NT2/D1 (cell line): ENCODE measurements around the gene SFXN5.

Source experiments
- DNase-seq: peaks from one replicate; pipeline ENCODE4 v3.0.0-alpha.2; 2011; ENCODE audit warnings: low read depth, low spot score
- H3K27me3 ChIP-seq: 2 replicates; pipeline ENCODE4 v1.6.0; 2011; ENCODE audit warnings: mild to moderate bottlenecking; ENCODE audit not compliant: insufficient read length, insufficient read depth
- H3K36me3 ChIP-seq: 2 replicates; pipeline ENCODE4 v1.6.1; 2011; ENCODE audit warnings: mild to moderate bottlenecking, low read length, mixed read lengths; ENCODE audit not compliant: insufficient read depth, insufficient read length
- H3K4me1 ChIP-seq: 2 replicates; pipeline ENCODE4 v1.5.1; 2011; ENCODE audit not compliant: insufficient read depth, insufficient read length
- H3K4me3 ChIP-seq: 2 replicates; pipeline ENCODE4 v1.5.1; 2011; ENCODE audit warnings: low read depth; ENCODE audit not compliant: insufficient read length
- H3K9ac ChIP-seq: 2 replicates; pipeline ENCODE4 v1.6.0; 2011; ENCODE audit warnings: low read depth; ENCODE audit not compliant: insufficient read length
- H3K9me3 ChIP-seq: 2 replicates; pipeline ENCODE4 v1.5.1; 2011; ENCODE audit warnings: mild to moderate bottlenecking, low read length; ENCODE audit not compliant: insufficient read depth
- SUZ12 ChIP-seq: IDR thresholded peaks from 2 replicates; pipeline ENCODE4 v1.6.1; 2011; ENCODE audit not compliant: insufficient read length, insufficient read depth; ENCODE audit errors: extremely low read depth
- YY1 ChIP-seq: IDR thresholded peaks from 2 replicates; pipeline ENCODE4 v1.6.1; 2011; ENCODE audit not compliant: insufficient read length, insufficient read depth
- ZNF274 ChIP-seq: IDR thresholded peaks from 2 replicates; pipeline ENCODE4 v1.6.1; 2011; ENCODE audit warnings: mild to moderate bottlenecking, low read depth, low read length

Gene SFXN5

DNA sequence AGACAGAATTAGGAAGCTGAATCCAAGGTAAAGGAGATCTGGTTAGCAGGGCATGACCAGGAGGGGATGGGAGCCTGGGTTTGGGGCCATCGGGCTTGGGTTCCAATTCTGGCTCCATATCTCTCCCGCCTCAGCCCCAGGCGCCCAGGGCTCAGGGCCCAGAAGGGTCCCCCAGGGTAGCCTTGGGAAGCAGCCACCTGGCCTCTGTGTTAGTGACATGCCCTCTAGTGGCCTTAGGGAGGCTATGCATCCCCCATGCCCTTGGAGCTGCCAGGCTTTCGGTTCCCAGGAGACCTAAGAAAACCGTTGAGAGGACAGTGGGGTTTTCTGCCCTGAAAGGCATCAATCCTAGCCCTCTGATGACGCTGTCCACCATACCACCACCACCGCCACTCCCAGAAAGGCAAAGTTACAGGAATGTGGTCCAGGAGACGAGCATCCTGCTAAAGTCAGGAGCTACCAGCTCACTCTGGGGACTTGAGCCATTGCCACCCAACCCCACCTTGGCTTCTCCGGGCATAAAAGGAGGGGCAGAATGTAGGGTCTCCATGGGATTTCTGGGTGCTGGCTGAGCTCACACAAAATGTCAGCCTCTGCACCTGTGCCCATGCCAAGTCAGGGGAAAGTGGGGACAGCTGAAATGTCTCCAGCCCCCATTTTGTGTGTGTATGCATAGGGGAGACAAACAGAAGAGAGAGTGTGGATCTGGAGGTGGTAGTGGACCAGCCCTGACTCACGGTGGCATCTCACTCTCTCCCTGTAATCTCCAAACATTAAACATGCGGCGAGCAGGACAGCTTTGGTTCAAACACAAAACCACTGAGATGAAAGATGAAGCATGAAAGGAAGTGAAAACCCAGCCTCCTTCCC lies 97.7 kb downstream of the SFXN5 start:
- TF ChIP-seq ZNF274 (no peak), SUZ12 (no peak), YY1 (no peak)
- Histone ChIP-seq H3K4me1 (peaks cover 2% of the 10 kb centered on the region), H3K27me3 (no peaks in the 10 kb centered on the region), H3K4me3 (no peak overlapping the region), H3K36me3 (peaks cover 9% of the 10 kb centered on the region), H3K9me3 (no peaks in the 10 kb centered on the region), H3K9ac (peak overlapping the region; percentile 5)
- peak; percentile 66 for DNase-seq

- DNase-seq, result no peak
- Histone ChIP-seq H3K27me3 (no peaks in the 10 kb centered on the region), H3K4me1 (peaks cover 2% of the 10 kb centered on the region), H3K36me3 (peaks cover 11% of the 10 kb centered on the region), H3K4me3 (no peak overlapping the region), H3K9me3 (no peaks in the 10 kb centered on the region), H3K9ac (peak overlapping the region; percentile 5)
- TF ChIP-seq YY1, result no peak
- TF ChIP-seq ZNF274, result no peak
- TF ChIP-seq SUZ12, result no peak
Measured at GRCh38 chr2:72973137-72973535, 98.4 kb downstream of the SFXN5 start.

DNA sequence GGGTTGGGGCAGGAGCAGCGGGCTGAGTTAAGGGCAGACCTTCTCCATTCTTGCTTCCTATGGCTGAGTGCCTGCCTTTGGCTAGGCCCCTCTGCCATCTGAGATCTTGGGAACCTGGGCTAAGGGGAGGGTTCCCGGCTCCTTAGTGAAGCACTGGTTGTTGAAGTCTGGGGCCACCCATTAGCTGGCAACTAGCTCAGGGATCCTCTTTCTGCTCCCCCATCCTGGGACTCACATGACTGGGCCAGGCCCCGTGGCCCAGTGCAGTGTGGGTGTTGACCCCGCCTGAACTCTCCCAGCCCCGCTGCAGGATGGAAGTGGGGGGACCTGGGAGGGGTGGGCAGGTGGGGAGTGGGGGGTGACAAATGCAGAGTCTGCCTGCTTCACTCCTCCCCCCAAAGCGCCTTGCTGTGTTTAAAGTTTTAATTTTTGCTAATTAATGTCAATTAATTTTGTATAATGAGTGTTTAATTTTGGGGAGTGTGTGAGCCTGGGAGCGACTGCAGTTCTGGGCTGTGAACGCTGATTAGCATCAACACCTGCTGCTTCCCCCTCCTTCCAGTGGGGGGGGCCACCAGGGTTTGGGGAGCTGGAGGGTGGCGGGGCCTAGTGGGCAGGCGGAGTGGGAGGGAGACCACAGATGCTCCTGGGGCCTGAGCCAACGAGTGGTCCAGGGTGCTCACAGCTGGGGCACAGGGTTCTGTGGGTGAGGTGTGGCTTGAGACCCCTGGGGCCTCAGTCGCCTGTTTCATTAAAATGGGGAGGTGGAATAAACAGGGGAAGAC lies 99.0 kb downstream of the SFXN5 start:
- no peak overlapping the region for H3K4me3 ChIP-seq
- H3K9ac ChIP-seq, result no peak overlapping the region
- DNase-seq, result no peak
- H3K36me3 ChIP-seq, result peaks cover 11% of the 10 kb centered on the region
- peaks cover 2% of the 10 kb centered on the region for H3K4me1 ChIP-seq
- no peaks in the 10 kb centered on the region for H3K27me3 ChIP-seq
- no peak for TF ChIP-seq SUZ12
- TF ChIP-seq ZNF274, result no peak
- no peak for TF ChIP-seq YY1
- no peaks in the 10 kb centered on the region for H3K9me3 ChIP-seq

DNA sequence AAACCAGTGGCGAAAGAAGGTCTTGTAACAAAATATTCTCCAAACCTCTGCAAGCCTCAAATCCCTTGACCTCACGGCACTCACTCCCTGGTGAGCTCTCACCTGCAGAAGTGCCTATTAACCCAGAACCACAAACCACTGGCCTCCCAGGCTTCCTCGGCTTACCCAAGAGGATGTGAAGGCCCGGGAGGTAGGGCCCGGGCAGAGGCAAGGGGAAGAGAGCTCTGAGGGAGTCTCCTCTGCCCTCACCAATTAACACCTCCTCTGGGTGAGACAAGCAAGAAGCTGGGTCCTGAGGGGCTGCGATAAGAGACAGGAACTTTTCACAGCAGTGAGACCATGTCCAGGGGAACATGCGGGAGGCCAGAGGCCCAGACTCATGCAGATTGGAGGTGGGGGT lies 100.5 kb downstream of the SFXN5 start:
- no peak overlapping the region for H3K9ac ChIP-seq
- H3K9me3 ChIP-seq, result no peaks in the 10 kb centered on the region
- TF ChIP-seq YY1, result no peak
- no peak for TF ChIP-seq SUZ12
- no peak for TF ChIP-seq ZNF274

DNA sequence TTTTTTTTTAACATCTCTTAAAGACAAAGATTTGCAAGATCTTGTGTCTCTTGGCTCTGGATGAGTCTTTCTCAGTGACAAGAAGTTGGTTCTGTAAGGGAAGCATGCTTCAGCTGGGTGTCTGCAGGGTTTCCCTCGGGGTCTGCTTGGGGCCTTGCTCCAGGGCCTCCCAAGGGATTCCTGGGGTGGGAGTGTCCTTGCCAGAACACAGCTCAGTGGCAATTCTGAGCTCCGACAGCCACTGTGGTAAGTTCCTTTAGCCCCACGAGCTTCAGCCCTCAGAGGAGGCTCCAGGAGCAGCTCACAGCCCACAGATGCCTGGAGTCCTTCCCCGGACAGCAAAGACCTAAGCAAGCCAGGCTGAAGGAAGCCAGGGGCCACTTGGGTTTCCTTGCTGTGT lies 101.8 kb downstream of the SFXN5 start:
- H3K9ac ChIP-seq, result no peak overlapping the region
- TF ChIP-seq ZNF274, result no peak
- no peak for TF ChIP-seq SUZ12
- TF ChIP-seq YY1, result no peak
- H3K9me3 ChIP-seq, result no peaks in the 10 kb centered on the region
- no peak overlapping the region for H3K4me3 ChIP-seq
- no peaks in the 10 kb centered on the region for H3K27me3 ChIP-seq
- peaks cover 23% of the 10 kb centered on the region for H3K36me3 ChIP-seq
- no peak for DNase-seq
- peaks cover 2% of the 10 kb centered on the region for H3K4me1 ChIP-seq

More for the DNA sequence above, 100.5 kb downstream of the SFXN5 start:
- Histone ChIP-seq H3K4me1 (peaks cover 2% of the 10 kb centered on the region), H3K4me3 (no peak overlapping the region), H3K36me3 (peaks cover 21% of the 10 kb centered on the region), H3K27me3 (no peaks in the 10 kb centered on the region)
- no peak for DNase-seq

- H3K27me3 ChIP-seq, result peaks cover 3% of the 10 kb centered on the region
- peaks cover 18% of the 10 kb centered on the region for H3K36me3 ChIP-seq
- TF ChIP-seq SUZ12 (no peak), ZNF274 (no peak), YY1 (no peak)
- H3K4me3 ChIP-seq, result no peak overlapping the region
- no peak for DNase-seq
- no peak overlapping the region for H3K9ac ChIP-seq
- H3K9me3 ChIP-seq, result no peaks in the 10 kb centered on the region
- H3K4me1 ChIP-seq, result peaks cover 11% of the 10 kb centered on the region
Measured at GRCh38 chr2:72968286-72968685, 103.2 kb downstream of the SFXN5 start.

DNA sequence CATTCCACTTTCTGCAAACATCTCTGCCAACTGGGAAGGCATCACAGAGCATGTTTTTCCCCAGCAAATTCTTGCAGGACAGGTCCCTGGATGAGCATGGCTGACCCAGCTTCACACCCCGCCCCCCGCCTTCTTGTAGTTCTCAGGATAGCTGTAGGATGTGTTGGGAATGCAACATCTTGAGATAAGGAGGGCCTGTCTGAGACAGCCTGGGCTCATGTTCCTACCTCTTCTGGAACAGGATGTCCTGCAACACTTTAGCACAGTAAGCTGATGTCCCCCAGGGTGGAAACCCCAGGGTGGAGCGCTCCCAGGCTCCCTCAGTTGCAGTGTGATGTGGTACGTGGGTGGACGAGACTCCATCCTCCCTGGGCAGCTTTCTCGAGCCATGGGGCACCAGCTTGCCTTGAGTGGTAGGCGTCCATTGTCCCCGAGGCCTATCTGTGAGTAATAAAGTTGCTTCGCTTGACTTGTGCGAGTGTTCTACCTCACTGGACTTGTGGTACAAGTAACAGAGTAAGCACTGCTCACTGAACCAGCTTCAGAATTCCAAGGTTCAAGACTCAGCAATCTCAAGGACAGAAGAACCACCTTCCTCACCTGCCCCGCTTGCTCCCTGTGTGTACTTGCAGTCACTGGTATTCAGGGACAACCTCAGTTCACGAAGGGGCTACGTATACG lies 105.6 kb downstream of the SFXN5 start:
- H3K4me3 ChIP-seq, result no peak overlapping the region

More for the DNA sequence above, 105.6 kb downstream of the SFXN5 start:
- peaks cover 15% of the 10 kb centered on the region for H3K4me1 ChIP-seq
- peaks cover 3% of the 10 kb centered on the region for H3K27me3 ChIP-seq
- no peaks in the 10 kb centered on the region for H3K9me3 ChIP-seq
- TF ChIP-seq YY1 (no peak), ZNF274 (no peak), SUZ12 (no peak)
- H3K36me3 ChIP-seq, result peaks cover 24% of the 10 kb centered on the region
- DNase-seq, result no peak
- H3K9ac ChIP-seq, result no peak overlapping the region
